HepG2 (cell line): ENCODE results near the gene ARHGEF37. TPM values are rescaled to one million over a fixed set of nuclear protein-coding genes. Genes with fewer than 3 reads are reported as not detected.

ENCODE experiments used
- ATAC-seq: fragments of 200-7000 bp; cut with Tn5 transposase; 3 replicates; pipeline ENCODE4 v1.9.1; 2020; ENCODE audit warnings: mild to moderate bottlenecking, moderate library complexity
- BruUV-seq: library from RNA; stranded (reverse); fragments of 400-500 nt; replicated peaks from 2 replicates; lab custom pipeline; 2021; lab: Mats Ljungman, UMichigan
- CTCF ChIA-PET: fragments of 300-600 bp; formaldehyde crosslinking; extraction: SDS; loops from one replicate; lab custom pipeline; 2021; ENCODE audit warnings: low total read pairs, inconsistent platforms, low intra/inter-chr PET ratio; lab: Yijun Ruan, JAX
- POLR2A ChIA-PET: fragments of 350-600 bp; sonication (Branson Sonifier 250); formaldehyde crosslinking; loops from one replicate; lab custom pipeline; 2020; ENCODE audit warnings: antibody characterized with exemption, inconsistent platforms; lab: Yijun Ruan, JAX
- DNase-seq: peaks from one replicate; pipeline ENCODE4 v3.0.0-alpha.2; 2015; ENCODE audit warnings: low spot score
- FAIRE-seq: peaks from 3 replicates; lab custom pipeline; 2011; peaks lifted over from hg19 to GRCh38; lab: Jason Lieb, UNC
- H2AFZ ChIP-seq: one replicate; pipeline ENCODE4 v1.6.1; 2011; ENCODE audit warnings: low read length, inconsistent platforms
- H3K27ac ChIP-seq: fragments of 300-600 bp; 3 replicates; pipeline ENCODE4 v1.8.0; 2011; ENCODE audit warnings: mixed run types, mild to moderate bottlenecking, mixed read lengths, low read length, inconsistent platforms; ENCODE audit not compliant: insufficient read depth; ENCODE audit errors: extremely low read length
- H3K27me3 ChIP-seq, 2 experiments: fragments of 200-600 bp in 1 of 2; 2 replicates in 1 of 2; 3 replicates in 1 of 2; pipeline versions ENCODE4 v1.6.0 to v1.8.0; 2011; ENCODE audit warnings: low read length in 2 of 2, mild to moderate bottlenecking in 2 of 2, moderate library complexity in 2 of 2, inconsistent platforms in 1 of 2; ENCODE audit not compliant: insufficient read depth in 2 of 2, control insufficient read depth in 1 of 2
- H3K36me3 ChIP-seq, 2 experiments: fragments of 200-600 bp in 1 of 2; replicated peaks in 1 of 2; 2 replicates in 1 of 2; 3 replicates in 1 of 2; pipeline versions ENCODE4 v1.5.1 to v1.8.0; 2011; ENCODE audit warnings: low read length in 2 of 2, inconsistent platforms in 1 of 2; ENCODE audit not compliant: insufficient read depth in 2 of 2, control insufficient read depth in 1 of 2
- H3K4me1 ChIP-seq: 2 replicates; pipeline ENCODE4 v1.5.1; 2012; ENCODE audit warnings: low read length, inconsistent platforms; ENCODE audit not compliant: insufficient read depth
- H3K4me2 ChIP-seq: 2 replicates; pipeline ENCODE4 v1.6.0; 2011; ENCODE audit warnings: low read depth, low read length, inconsistent platforms
- H3K4me3 ChIP-seq, 3 experiments: fragments of 200-600 bp in 1 of 3; sonication (generic), shearing (Covaris generic) in 1 of 3; replicated peaks in 1 of 3; 2 replicates each; pipeline ENCODE4 v1.5.1; 2011 to 2016; ENCODE audit warnings: low read length in 3 of 3, inconsistent platforms in 2 of 3, low read depth in 2 of 3, mild to moderate bottlenecking in 2 of 3, control low read depth in 1 of 3, mixed read lengths in 1 of 3; ENCODE audit not compliant: insufficient read depth in 1 of 3
- H3K79me2 ChIP-seq: one replicate; pipeline ENCODE4 v1.6.1; 2011; ENCODE audit warnings: low read length, inconsistent platforms; ENCODE audit not compliant: insufficient read depth
- H3K9ac ChIP-seq: 2 replicates; pipeline ENCODE4 v1.6.0; 2011; ENCODE audit warnings: mild to moderate bottlenecking, low read depth, low read length, inconsistent platforms; ENCODE audit not compliant: insufficient read depth
- H3K9me3 ChIP-seq: 2 replicates; pipeline ENCODE4 v1.5.1; 2012; ENCODE audit warnings: mild to moderate bottlenecking, low read length
- H4K20me1 ChIP-seq: 2 replicates; pipeline ENCODE4 v1.6.0; 2011; ENCODE audit warnings: inconsistent platforms, mild to moderate bottlenecking, low read length, moderate library complexity; ENCODE audit not compliant: insufficient read depth
- ATM ChIP-seq: fragments of 450-650 bp; IDR thresholded peaks from 2 replicates; pipeline ENCODE4 v1.7.1; 2017; ENCODE audit warnings: mild to moderate bottlenecking, borderline replicate concordance
- DBP ChIP-seq: sonication (generic); formaldehyde crosslinking; IDR thresholded peaks from 2 replicates; pipeline ENCODE4 v1.4.0; 2020; ENCODE audit warnings: missing genetic modification reagents; ENCODE audit errors: not compliant biosample characterization
- IKZF1 ChIP-seq: fragments of 450-650 bp; IDR thresholded peaks from 2 replicates; pipeline ENCODE4 v1.7.1; 2016
- MYPOP ChIP-seq: sonication (generic); formaldehyde crosslinking; IDR thresholded peaks from 2 replicates; pipeline ENCODE4 v1.8.1; 2023; ENCODE audit warnings: mild to moderate bottlenecking, moderate library complexity, missing genetic modification reagents
- NR2F1 ChIP-seq, 2 experiments: fragments of 450-650 bp in 1 of 2; formaldehyde crosslinking in 1 of 2; IDR thresholded peaks; 2 replicates each; pipeline versions ENCODE4 v1.5.0 to v1.6.1; 2016 to 2020; ENCODE audit warnings: mild to moderate bottlenecking in 1 of 2, missing compliant biosample characterization in 1 of 2, missing genetic modification reagents in 1 of 2, moderate library complexity in 1 of 2
- PCBP2 ChIP-seq: fragments of 200-400 bp; formaldehyde crosslinking; optimal IDR thresholded peaks from 2 replicates; pipeline ENCODE3; 2018; ENCODE audit warnings: low read length, low read depth; ENCODE audit not compliant: poor library complexity, severe bottlenecking
- PRPF4 ChIP-seq: fragments of 200-400 bp; formaldehyde crosslinking; IDR thresholded peaks from 2 replicates; pipeline ENCODE4 v1.6.1; 2016; ENCODE audit warnings: low read length, low read depth; ENCODE audit not compliant: poor library complexity, severe bottlenecking
- RORA ChIP-seq: sonication (generic); formaldehyde crosslinking; IDR thresholded peaks from 2 replicates; pipeline ENCODE4 v1.5.0; 2020; ENCODE audit warnings: mild to moderate bottlenecking, missing genetic modification reagents, moderate library complexity
- THAP9 ChIP-seq: sonication (generic); formaldehyde crosslinking; IDR thresholded peaks from 2 replicates; pipeline ENCODE4; 2020; ENCODE audit warnings: missing genetic modification reagents, mild to moderate bottlenecking, borderline replicate concordance
- ZFP36L2 ChIP-seq: sonication (generic); formaldehyde crosslinking; IDR thresholded peaks from 2 replicates; pipeline ENCODE4 v1.4.0; 2020; ENCODE audit warnings: missing genetic modification reagents
- ZNF607 ChIP-seq: sonication (generic); formaldehyde crosslinking; IDR thresholded peaks from 2 replicates; pipeline ENCODE4 v1.5.1; 2020; ENCODE audit warnings: missing genetic modification reagents, mild to moderate bottlenecking, borderline replicate concordance
- ZNF770 ChIP-seq: sonication (generic); formaldehyde crosslinking; IDR thresholded peaks from 2 replicates; pipeline ENCODE4 v1.5.0; 2020; ENCODE audit warnings: mild to moderate bottlenecking, missing genetic modification reagents
- ZSCAN29 ChIP-seq: sonication (generic); formaldehyde crosslinking; conservative IDR thresholded peaks from 2 replicates; pipeline ENCODE4 v1.4.0; 2020; ENCODE audit warnings: mild to moderate bottlenecking, missing genetic modification reagents
- WGBS: methylation state at CpG from one replicate; pipeline ENCODE4 v1.1.6; 2017; ENCODE audit warnings: low lambda C conversion rate; 5-methylcytosine and 5-hydroxymethylcytosine counted together
- in situ Hi-C: cut with HindIII; loops from 2 replicates; pipeline ENCODE4 v1.10.0; 2017; ENCODE audit warnings: low pct_unique_long_range_greater_than_20kb; ENCODE audit not compliant: extremely low pct_ligation_motif_present
- intact Hi-C: fragments of 100-400 bp; cut with micrococcal nuclease; formaldehyde crosslinking; loops from one replicate; pipeline ENCODE4 v1.10.0; 2022; ENCODE audit not compliant: unreplicated experiment
- polyA plus RNA-seq, 8 experiments: library from polyadenylated mRNA; depleted of rRNA in 3 of 8; stranded (reverse) in 7 of 8; unstranded in 1 of 8; fragments of >200 nt; fragmentation: Illumina TruSeq in 4 of 8; extraction: Trizol in 4 of 8; gene quantifications; 2 replicates each; pipeline versions ENCODE4 v1.2.1 to v1.2.3, GENCODE V29; 2011 to 2016; ENCODE audit warnings: low read depth in 4 of 8, missing spikeins in 1 of 8, mixed read lengths in 1 of 8; ENCODE audit not compliant: insufficient read depth in 1 of 8
- total RNA-seq, 5 experiments: library from RNA; depleted of rRNA; stranded (reverse); fragments of >200 nt; fragmentation: Illumina TruSeq; extraction: Trizol; gene quantifications; 2 replicates each; pipeline ENCODE4 v1.2.3, GENCODE V29; 2016; ENCODE audit warnings: low read depth in 1 of 5

Gene ARHGEF37
- total and polyA plus RNA-seq, 2 of the 13 experiments (the other 11 are each of a cell fraction or from before 2014, with no cell fraction given) = 0.18 to 0.27 TPM

- 33% methylated on average over 1 of the region's 1 CpG for WGBS
- H3K9me3 ChIP-seq = no peaks in the 10 kb centered on the region
- H4K20me1 ChIP-seq = no peaks in the 10 kb centered on the region
- BruUV-seq = no TSS peak
- H3K9ac ChIP-seq = no peak overlapping the region
- H3K4me1 ChIP-seq = peaks cover 23% of the 10 kb centered on the region
- no peak overlapping the region for H2AFZ ChIP-seq
- H3K27ac ChIP-seq = no peak overlapping the region
- in situ Hi-C loops (no loop called here), intact Hi-C loops (loop anchor here (5.0 kb wide), 1 partner anchor 34 kb away; no protein-coding TSS in a partner anchor)
- no peak for DNase-seq
- no peak for FAIRE-seq
- peaks cover 0 to 29% of the 10 kb centered on the region in 2 experiments; a peak in 2 of 5 replicates for H3K27me3 ChIP-seq
- ChIA-PET CTCF (no interaction called here), POLR2A (no interaction called here)
- H3K79me2 ChIP-seq = no peaks in the 10 kb centered on the region
- H3K4me2 ChIP-seq = no peak overlapping the region
- ATAC-seq = no peak
- no peak overlapping the region for H3K4me3 ChIP-seq
- no peaks in the 10 kb centered on the region for H3K36me3 ChIP-seq
- TF ChIP-seq IKZF1 (no peak), ZSCAN29 (CRISPR knock-in tag) (no peak), MYPOP (CRISPR knock-in tag) (no peak), NR2F1 (CRISPR knock-in tag; IDR thresholded peaks at IDR 0.05) (no peak), RORA (CRISPR knock-in tag) (no peak), DBP (CRISPR knock-in tag) (no peak), PRPF4 (no peak), PCBP2 (no peak), ZNF770 (CRISPR knock-in tag) (no peak), THAP9 (CRISPR knock-in tag) (no peak), ZFP36L2 (CRISPR knock-in tag) (no peak), ZNF607 (CRISPR knock-in tag) (no peak), ATM (no peak)
Observed at GRCh38 chr5:149583394-149583793, 2.1 kb downstream of the ARHGEF37 start.
